ENCODE measurements around the gene EPG5.
"Not testable (repeated sequence)": the region's sequence is repeated elsewhere in the genome, so short reads cannot be mapped to it uniquely, and the experiment has no call there.

The EPG5 gene

GRCh38 chr18:45836242-45837205 lies 130.6 kb downstream of the EPG5 start:
- DNase-seq: no peak

- no peak for DNase-seq
These were observed 132.0 kb downstream of the EPG5 start for GRCh38 chr18:45835057-45835636.

GRCh38 chr18:45834306-45834705 lies 132.8 kb downstream of the EPG5 start:
- no peak for DNase-seq

- DNase-seq: no peak
These were observed 133.3 kb downstream of the EPG5 start for GRCh38 chr18:45833846-45834245.

- DNase-seq: no peak
These were observed 136.2 kb downstream of the EPG5 start for GRCh38 chr18:45830917-45831316.

GRCh38 chr18:45829855-45830254 lies 137.3 kb downstream of the EPG5 start:
- DNase-seq: no peak

- DNase-seq: no peak
These were observed 138.0 kb downstream of the EPG5 start for GRCh38 chr18:45828917-45829811.

GRCh38 chr18:45826716-45827115 lies 140.4 kb downstream of the EPG5 start:
- not testable (repeated sequence) for DNase-seq

GRCh38 chr18:45826084-45826483 lies 141.0 kb downstream of the EPG5 start:
- no peak for DNase-seq

- no peak for DNase-seq
These were observed 141.7 kb downstream of the EPG5 start, which contains the start of gene SIGLEC15 for GRCh38 chr18:45825258-45826044. TSS of gene SIGLEC15 (plus strand) at chr18:45825675. CDS start at chr18:45825729, 54 bp downstream.

GRCh38 chr18:45821711-45822110 lies 145.4 kb downstream of the EPG5 start:
- DNase-seq: no peak

GRCh38 chr18:45821026-45821425 lies 146.1 kb downstream of the EPG5 start:
- no peak for DNase-seq

- no peak for DNase-seq
These were observed 146.9 kb downstream of the EPG5 start for GRCh38 chr18:45820106-45820745.

GRCh38 chr18:45818765-45819164 lies 148.4 kb downstream of the EPG5 start:
- not testable (repeated sequence) for DNase-seq

- DNase-seq: no peak
These were observed 149.6 kb downstream of the EPG5 start for GRCh38 chr18:45817543-45817942.

GRCh38 chr18:45814733-45815132 lies 152.4 kb downstream of the EPG5 start:
- DNase-seq: not testable (repeated sequence)

GRCh38 chr18:45807144-45807543 lies 160.0 kb downstream of the EPG5 start:
- peak; percentile 29 for DNase-seq

GRCh38 chr18:45806226-45806625 lies 160.9 kb downstream of the EPG5 start:
- DNase-seq: no peak

GRCh38 chr18:45805551-45805950 lies 161.6 kb downstream of the EPG5 start:
- no peak for DNase-seq

GRCh38 chr18:45802814-45803492 lies 164.2 kb downstream of the EPG5 start:
- no peak for DNase-seq

GRCh38 chr18:45801416-45802004 lies 165.6 kb downstream of the EPG5 start:
- no peak for DNase-seq

Measured in CD4-positive, alpha-beta T cell treated with Interleukin-17A for 1 hour (primary cell).